ENCODE measurements around the gene KRT79. TPM values are rescaled to one million over a fixed set of nuclear protein-coding genes. Genes with fewer than 3 reads are reported as not detected.

KRT79 gene
- total and polyA plus RNA-seq, 3 donors from 2014 or later, result 0.19 to 0.24 TPM; not detected in 1

GRCh38 chr12:52828591-52829021, 5.5 kb downstream of the KRT79 start:
- intact Hi-C loops (cut with DNase I; ENCODE audit: low total_unique reads), result no loop called here
- H3K9me3 ChIP-seq, result no peaks in the 10 kb centered on the region
- 50 to 57% methylated on average over 2 of the region's 2 CpGs for WGBS, 2 donors
- H3K4me3 ChIP-seq, result no peak overlapping the region
- no peak for DNase-seq
- TF ChIP-seq, protein P1, sequence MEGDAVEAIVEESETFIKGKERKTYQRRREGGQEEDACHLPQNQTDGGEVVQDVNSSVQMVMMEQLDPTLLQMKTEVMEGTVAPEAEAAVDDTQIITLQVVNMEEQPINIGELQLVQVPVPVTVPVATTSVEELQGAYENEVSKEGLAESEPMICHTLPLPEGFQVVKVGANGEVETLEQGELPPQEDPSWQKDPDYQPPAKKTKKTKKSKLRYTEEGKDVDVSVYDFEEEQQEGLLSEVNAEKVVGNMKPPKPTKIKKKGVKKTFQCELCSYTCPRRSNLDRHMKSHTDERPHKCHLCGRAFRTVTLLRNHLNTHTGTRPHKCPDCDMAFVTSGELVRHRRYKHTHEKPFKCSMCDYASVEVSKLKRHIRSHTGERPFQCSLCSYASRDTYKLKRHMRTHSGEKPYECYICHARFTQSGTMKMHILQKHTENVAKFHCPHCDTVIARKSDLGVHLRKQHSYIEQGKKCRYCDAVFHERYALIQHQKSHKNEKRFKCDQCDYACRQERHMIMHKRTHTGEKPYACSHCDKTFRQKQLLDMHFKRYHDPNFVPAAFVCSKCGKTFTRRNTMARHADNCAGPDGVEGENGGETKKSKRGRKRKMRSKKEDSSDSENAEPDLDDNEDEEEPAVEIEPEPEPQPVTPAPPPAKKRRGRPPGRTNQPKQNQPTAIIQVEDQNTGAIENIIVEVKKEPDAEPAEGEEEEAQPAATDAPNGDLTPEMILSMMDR (IDR thresholded peaks at IDR 0.05), result no peak
- TF ChIP-seq POLR2A (IDR thresholded peaks at IDR 0.05), result no peak
- H3K36me3 ChIP-seq (ENCODE audit: low read depth, missing control alignments), result no peaks in the 10 kb centered on the region
- no peak overlapping the region for H3K27ac ChIP-seq
- no peaks in the 10 kb centered on the region for H3K4me1 ChIP-seq
- no peaks in the 10 kb centered on the region for H3K27me3 ChIP-seq

DNA sequence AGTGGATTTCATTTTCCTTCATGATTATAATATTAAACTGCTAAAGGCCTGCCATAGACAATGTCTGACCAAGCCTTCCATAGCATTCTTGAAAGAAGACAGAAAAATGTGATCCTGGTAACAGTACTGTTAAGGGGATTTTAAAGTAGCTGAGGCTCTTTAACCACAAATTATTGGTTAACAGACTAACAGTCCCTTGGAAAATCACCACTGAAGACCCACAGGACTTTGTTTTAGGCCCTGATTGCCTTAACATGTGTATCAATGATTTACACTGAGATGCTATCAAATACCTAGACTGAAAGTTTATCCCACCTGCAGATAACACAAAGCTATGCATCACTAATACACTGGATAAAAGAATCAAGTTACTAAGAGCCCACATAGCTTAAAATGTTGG, 6.0 kb downstream of the KRT79 start:
- Histone ChIP-seq H3K27me3 (no peaks in the 10 kb centered on the region), H3K4me1 (no peaks in the 10 kb centered on the region), H3K36me3 (ENCODE audit: low read depth, missing control alignments) (no peaks in the 10 kb centered on the region), H3K27ac (no peak overlapping the region), H3K9me3 (no peaks in the 10 kb centered on the region), H3K4me3 (no peak overlapping the region)
- no peak for DNase-seq
- TF ChIP-seq POLR2A (IDR thresholded peaks at IDR 0.05), result no peak
- TF ChIP-seq, protein P1 (IDR thresholded peaks at IDR 0.05), result no peak
- intact Hi-C loops (cut with DNase I; ENCODE audit: low total_unique reads), result no loop called here

GRCh38 chr12:52827499-52828090, 6.5 kb downstream of the KRT79 start:
- DNase-seq, result no peak
- no peak for TF ChIP-seq POLR2A (IDR thresholded peaks at IDR 0.05)
- TF ChIP-seq, protein P1 (IDR thresholded peaks at IDR 0.05), result no peak

GRCh38 chr12:52826611-52827498, 7.3 kb downstream of the KRT79 start:
- Histone ChIP-seq H3K9me3 (no peaks in the 10 kb centered on the region), H3K27me3 (no peaks in the 10 kb centered on the region), H3K36me3 (ENCODE audit: low read depth, missing control alignments) (no peaks in the 10 kb centered on the region), H3K4me1 (no peaks in the 10 kb centered on the region), H3K27ac (no peak overlapping the region), H3K4me3 (no peak overlapping the region)
- no peak for DNase-seq
- WGBS, 2 donors, result 94 to 95% methylated on average over 11 of the region's 11 CpGs
- intact Hi-C loops (cut with DNase I; ENCODE audit: low total_unique reads), result no loop called here
- TF ChIP-seq, protein P1 (IDR thresholded peaks at IDR 0.05), result no peak
- TF ChIP-seq POLR2A (IDR thresholded peaks at IDR 0.05), result no peak

More at GRCh38 chr12:52827499-52828090, 6.5 kb downstream of the KRT79 start:
- no peak overlapping the region for H3K4me3 ChIP-seq
- H3K36me3 ChIP-seq (ENCODE audit: low read depth, missing control alignments), result no peaks in the 10 kb centered on the region
- no peaks in the 10 kb centered on the region for H3K9me3 ChIP-seq
- H3K27me3 ChIP-seq, result no peaks in the 10 kb centered on the region
- H3K4me1 ChIP-seq, result no peaks in the 10 kb centered on the region
- H3K27ac ChIP-seq, result no peak overlapping the region
- intact Hi-C loops (cut with DNase I; ENCODE audit: low total_unique reads), result no loop called here
- WGBS, 2 donors, result 79 to 82% methylated on average over 6 of the region's 6 CpGs

All from testis (tissue), 3 donors.